ENCODE measurements around the gene SH2D7. TPM values are rescaled to one million over a fixed set of nuclear protein-coding genes. Genes with fewer than 3 reads are reported as not detected.

SH2D7 gene
- total and polyA plus RNA-seq, 4 experiments from 2014 or later = not detected

- Mint-ChIP-seq H3K27me3 (no peaks in the 10 kb centered on the region), H3K36me3 (peaks cover 0 to 5% of the 10 kb centered on the region in 2 donors), H3K4me3 (peak overlapping the region in 1 of 8 donors; percentile 79), H3K9me3 (no peaks in the 10 kb centered on the region), H3K27ac (no peak overlapping the region), H3K4me1 (peaks cover 3 to 67% (median 25%) of the 10 kb centered on the region in 4 donors)
- Histone ChIP-seq H3K27me3 (ENCODE audit: insufficient read depth, low read length) (no peaks in the 10 kb centered on the region), H3K4me1 (ENCODE audit: insufficient read depth, low read length) (peaks cover 98% of the 10 kb centered on the region), H3K4me3 (ENCODE audit: low read length in 2 of 2) (peak overlapping the region; percentile 19 to 23), H3K36me3 (ENCODE audit: insufficient read depth, low read length) (no peaks in the 10 kb centered on the region), H3K27ac (ENCODE audit: low read depth, low read length) (peak overlapping the region; percentile 72), H3K9me3 (ENCODE audit: control insufficient read depth in 1 of 2, low read length in 2 of 2) (no peaks in the 10 kb centered on the region)
- CTCF ChIA-PET (ENCODE audit: partially characterized antibody) = interaction anchor here (0.6 to 1.7 kb wide), 6 partner anchors 10 to 233 kb away, joined by 3 to 8 read pairs (median 4); partner anchors contain the start of gene TBC1D2B
- intact Hi-C loops (cut with micrococcal nuclease) = loop anchor here (1.0 kb wide), 1 partner anchor 8 kb away; no protein-coding TSS in a partner anchor
- POLR2A ChIA-PET (ENCODE audit: partially characterized antibody) = interaction anchor here (1.0 to 16.7 kb wide), 2 partner anchors 12 to 18 kb away, joined by 3 to 984 read pairs; partner anchors contain the start of gene TBC1D2B
- peak in 3 of 5 donors; percentile 24 to 60 (median 30) for DNase-seq
Observed at GRCh38 chr15:78065284-78065872, 27.0 kb upstream of the SH2D7 start.

GRCh38 chr15:78065973-78066946 lies 26.1 kb upstream of the SH2D7 start:
- Mint-ChIP-seq H3K36me3 (peaks cover 0 to 5% of the 10 kb centered on the region in 2 donors), H3K27ac (no peak overlapping the region), H3K27me3 (no peaks in the 10 kb centered on the region), H3K4me1 (peaks cover 1 to 68% (median 24%) of the 10 kb centered on the region in 4 donors), H3K9me3 (no peaks in the 10 kb centered on the region), H3K4me3 (peak overlapping the region in 1 of 8 donors; percentile 71)
- peak overlapping the region; percentile 72 for H3K27ac ChIP-seq (ENCODE audit: low read depth, low read length)
- ChIA-PET CTCF (ENCODE audit: partially characterized antibody) (interaction anchor here (1.0 to 4.9 kb wide), 8 partner anchors 9 to 107 kb away, joined by 3 to 78 read pairs (median 7); partner anchors contain the start of gene TBC1D2B), POLR2A (ENCODE audit: partially characterized antibody) (interaction anchor here (1.0 to 16.7 kb wide), 4 partner anchors 11 to 39 kb away, joined by 3 to 984 read pairs (median 22); partner anchors contain the start of gene TBC1D2B)
- H3K27me3 ChIP-seq (ENCODE audit: insufficient read depth, low read length) = no peaks in the 10 kb centered on the region
- DNase-seq = no peak
- no peaks in the 10 kb centered on the region for H3K36me3 ChIP-seq (ENCODE audit: insufficient read depth, low read length)
- intact Hi-C loops (cut with micrococcal nuclease) = loop anchor here (1.0 kb wide), 1 partner anchor 9 kb away; no protein-coding TSS in a partner anchor
- no peaks in the 10 kb centered on the region for H3K9me3 ChIP-seq (ENCODE audit: control insufficient read depth in 1 of 2, low read length in 2 of 2)
- H3K4me3 ChIP-seq (ENCODE audit: low read length in 2 of 2) = peak overlapping the region; percentile 19 to 23
- H3K4me1 ChIP-seq (ENCODE audit: insufficient read depth, low read length) = peaks cover 98% of the 10 kb centered on the region

- H3K36me3 Mint-ChIP-seq = peaks cover 0 to 7% of the 10 kb centered on the region in 2 donors
- H3K36me3 ChIP-seq (ENCODE audit: insufficient read depth, low read length) = no peaks in the 10 kb centered on the region
- no peak overlapping the region for H3K27ac Mint-ChIP-seq
- ChIA-PET CTCF (ENCODE audit: partially characterized antibody) (interaction anchor here (1.1 to 5.9 kb wide), 13 partner anchors 8 to 108 kb away, joined by 3 to 78 read pairs (median 9); partner anchors contain the start of gene TBC1D2B), POLR2A (ENCODE audit: partially characterized antibody) (interaction anchor here (0.7 to 16.7 kb wide), 8 partner anchors 10 to 235 kb away, joined by 3 to 984 read pairs (median 8); partner anchors contain the start of gene TBC1D2B)
- H3K9me3 ChIP-seq (ENCODE audit: control insufficient read depth in 1 of 2, low read length in 2 of 2) = no peaks in the 10 kb centered on the region
- H3K27me3 Mint-ChIP-seq = no peaks in the 10 kb centered on the region
- peak overlapping the region in 1 of 2 donors; percentile 41 for H3K4me3 ChIP-seq (ENCODE audit: low read length in 2 of 2)
- peak in 1 of 5 donors; percentile 16 for DNase-seq
- intact Hi-C loops (cut with micrococcal nuclease) = loop anchor here (2.0 kb wide), 2 partner anchors 17 to 33 kb away; no protein-coding TSS in a partner anchor
- H3K9me3 Mint-ChIP-seq = no peaks in the 10 kb centered on the region
- H3K27ac ChIP-seq (ENCODE audit: low read depth, low read length) = peak overlapping the region; percentile 72
- H3K4me1 ChIP-seq (ENCODE audit: insufficient read depth, low read length) = peaks cover 100% of the 10 kb centered on the region
- no peaks in the 10 kb centered on the region for H3K27me3 ChIP-seq (ENCODE audit: insufficient read depth, low read length)
- peak overlapping the region in 2 of 8 donors; percentile 66 to 87 for H3K4me3 Mint-ChIP-seq
- H3K4me1 Mint-ChIP-seq = peaks cover 14 to 70% (median 29%) of the 10 kb centered on the region in 4 donors
Observed at GRCh38 chr15:78067328-78068228, 24.8 kb upstream of the SH2D7 start.

GRCh38 chr15:78069052-78069414 lies 23.3 kb upstream of the SH2D7 start:
- intact Hi-C loops (cut with micrococcal nuclease) = loop anchor here (1.0 to 2.0 kb wide), 3 partner anchors 8 to 34 kb away; partner anchors contain the start of gene TBC1D2B
- CTCF ChIA-PET (ENCODE audit: partially characterized antibody) = interaction anchor here (0.8 to 5.9 kb wide), 13 partner anchors 9 to 69 kb away, joined by 3 to 78 read pairs (median 9); partner anchors contain the start of gene TBC1D2B

GRCh38 chr15:78069462-78070029 lies 22.8 kb upstream of the SH2D7 start:
- Mint-ChIP-seq H3K27ac (no peak overlapping the region), H3K27me3 (no peaks in the 10 kb centered on the region), H3K4me1 (peaks cover 32 to 73% (median 40%) of the 10 kb centered on the region in 4 donors), H3K9me3 (no peaks in the 10 kb centered on the region), H3K36me3 (peaks cover 4 to 7% of the 10 kb centered on the region in 2 donors), H3K4me3 (peak overlapping the region in 2 of 8 donors; percentile 84 to 87)
- no peaks in the 10 kb centered on the region for H3K36me3 ChIP-seq (ENCODE audit: insufficient read depth, low read length)
- DNase-seq = no peak
- peaks cover 96% of the 10 kb centered on the region for H3K4me1 ChIP-seq (ENCODE audit: insufficient read depth, low read length)
- peak overlapping the region; percentile 19 to 41 for H3K4me3 ChIP-seq (ENCODE audit: low read length in 2 of 2)
- ChIA-PET CTCF (ENCODE audit: partially characterized antibody) (interaction anchor here (0.7 to 5.9 kb wide), 14 partner anchors 9 to 69 kb away, joined by 3 to 78 read pairs (median 8); partner anchors contain the start of gene TBC1D2B), POLR2A (ENCODE audit: partially characterized antibody) (interaction anchor here (0.6 to 16.7 kb wide), 9 partner anchors 8 to 171 kb away, joined by 3 to 984 read pairs (median 5); partner anchors contain the start of gene TBC1D2B)
- peak overlapping the region; percentile 72 for H3K27ac ChIP-seq (ENCODE audit: low read depth, low read length)
- no peaks in the 10 kb centered on the region for H3K27me3 ChIP-seq (ENCODE audit: insufficient read depth, low read length)
- H3K9me3 ChIP-seq (ENCODE audit: control insufficient read depth in 1 of 2, low read length in 2 of 2) = no peaks in the 10 kb centered on the region
- intact Hi-C loops (cut with micrococcal nuclease) = loop anchor here (1.0 to 2.0 kb wide), 4 partner anchors 7 to 35 kb away; partner anchors contain the start of gene TBC1D2B

More at GRCh38 chr15:78069052-78069414, 23.3 kb upstream of the SH2D7 start:
- peaks cover 0 to 7% of the 10 kb centered on the region in 2 donors for H3K36me3 Mint-ChIP-seq
- Histone ChIP-seq H3K4me3 (ENCODE audit: low read length in 2 of 2) (peak overlapping the region; percentile 19 to 41), H3K36me3 (ENCODE audit: insufficient read depth, low read length) (no peaks in the 10 kb centered on the region), H3K4me1 (ENCODE audit: insufficient read depth, low read length) (peaks cover 98% of the 10 kb centered on the region), H3K27ac (ENCODE audit: low read depth, low read length) (peak overlapping the region; percentile 72), H3K9me3 (ENCODE audit: control insufficient read depth in 1 of 2, low read length in 2 of 2) (no peaks in the 10 kb centered on the region), H3K27me3 (ENCODE audit: insufficient read depth, low read length) (no peaks in the 10 kb centered on the region)
- H3K27me3 Mint-ChIP-seq = no peaks in the 10 kb centered on the region
- peak overlapping the region in 2 of 8 donors; percentile 84 to 87 for H3K4me3 Mint-ChIP-seq
- H3K4me1 Mint-ChIP-seq = peaks cover 27 to 69% (median 36%) of the 10 kb centered on the region in 4 donors
- no peak overlapping the region for H3K27ac Mint-ChIP-seq
- peak in 1 of 5 donors; percentile 48 for DNase-seq
- POLR2A ChIA-PET (ENCODE audit: partially characterized antibody) = interaction anchor here (0.6 to 16.7 kb wide), 10 partner anchors 8 to 172 kb away, joined by 3 to 984 read pairs (median 4); partner anchors contain the start of gene TBC1D2B
- H3K9me3 Mint-ChIP-seq = no peaks in the 10 kb centered on the region

All from CD4-positive, alpha-beta memory T cell (primary cell).